Activated CD4-positive, alpha-beta T cell treated with anti-CD3 and anti-CD28 coated beads, Interleukin-2, amount 50 U/mL, for 24 hours (primary cell): Measurements from ENCODE around the gene PTTG1.
"Not testable (repeated sequence)": the region's sequence is repeated elsewhere in the genome, so short reads cannot be mapped to it uniquely, and the experiment has no call there.

Experiments
- DNase-seq, 2 donors: peaks; one replicate each; pipeline ENCODE4 v3.0.0-alpha.2; 2020; ENCODE audit warnings: low read depth in 1 of 2, low spot score in 1 of 2

PTTG1 gene

DNA sequence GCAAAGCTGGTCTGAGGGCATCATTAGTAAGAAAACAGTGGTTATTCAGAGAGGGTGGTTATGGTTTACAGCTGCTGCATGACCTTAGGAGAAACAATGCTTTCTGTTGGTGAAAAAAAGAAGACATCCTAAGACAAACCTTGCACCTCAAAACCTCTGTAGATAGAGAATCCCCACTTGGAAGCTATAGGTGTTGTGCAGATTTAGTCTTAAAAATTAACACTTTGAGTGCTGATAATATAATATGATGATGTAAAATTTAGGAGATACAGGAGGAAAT lies 1.4 kb upstream of the PTTG1 start:
- no peak for DNase-seq

DNA sequence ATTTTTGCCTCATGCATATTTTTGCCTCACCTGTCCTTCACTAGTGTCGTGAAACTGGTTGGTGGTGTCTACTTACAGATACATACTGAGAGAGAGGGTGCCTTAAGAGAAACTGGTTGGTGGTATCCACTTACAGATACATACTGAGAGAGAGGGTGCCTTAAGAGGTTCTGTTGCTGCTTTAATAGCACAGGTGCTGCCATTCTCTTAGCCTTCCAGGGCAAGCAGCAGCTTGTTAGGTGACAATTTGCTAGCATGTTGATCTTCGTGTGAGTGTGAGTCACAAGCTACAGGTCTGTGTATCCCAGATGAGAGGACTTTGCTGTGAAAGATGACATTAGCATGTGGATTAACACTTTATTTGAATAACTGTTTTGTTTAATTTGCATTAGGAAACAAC lies 1.4 kb downstream of the PTTG1 start:
- no peak for DNase-seq

DNA sequence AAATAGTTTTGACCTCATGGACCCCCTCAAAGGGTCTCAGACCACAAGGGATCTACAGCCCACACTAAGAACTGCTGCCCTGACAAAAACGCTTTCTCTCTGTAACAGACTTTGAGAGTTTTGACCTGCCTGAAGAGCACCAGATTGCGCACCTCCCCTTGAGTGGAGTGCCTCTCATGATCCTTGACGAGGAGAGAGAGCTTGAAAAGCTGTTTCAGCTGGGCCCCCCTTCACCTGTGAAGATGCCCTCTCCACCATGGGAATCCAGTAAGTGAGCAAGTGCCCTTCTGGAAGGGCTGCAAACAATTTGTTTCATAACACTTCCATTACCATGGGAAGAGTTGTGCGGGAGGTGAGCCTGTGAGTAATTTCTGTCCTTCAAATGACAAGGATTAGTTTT lies 6.0 kb downstream of the PTTG1 start:
- DNase-seq, result no peak

DNA sequence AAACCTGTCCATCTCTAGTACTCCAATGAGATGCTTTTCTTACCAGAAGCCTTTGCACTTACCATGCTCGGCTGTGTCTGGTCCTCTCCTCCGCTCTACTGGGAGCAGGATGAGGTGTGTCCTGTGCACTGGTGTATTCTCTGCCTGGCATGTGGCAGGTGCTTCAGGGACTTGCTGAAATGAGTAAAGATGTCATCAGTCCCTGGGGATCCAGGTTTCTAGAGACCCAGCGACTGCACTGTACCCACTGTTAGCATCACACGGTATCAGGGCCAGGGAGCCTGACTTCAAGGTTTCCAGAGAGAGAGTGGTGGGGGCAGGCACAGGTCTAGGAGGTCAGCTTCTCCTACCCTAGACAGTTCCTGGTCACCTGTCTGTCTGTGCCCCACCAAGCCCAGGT lies 10.5 kb downstream of the PTTG1 start:
- no peak for DNase-seq

DNA sequence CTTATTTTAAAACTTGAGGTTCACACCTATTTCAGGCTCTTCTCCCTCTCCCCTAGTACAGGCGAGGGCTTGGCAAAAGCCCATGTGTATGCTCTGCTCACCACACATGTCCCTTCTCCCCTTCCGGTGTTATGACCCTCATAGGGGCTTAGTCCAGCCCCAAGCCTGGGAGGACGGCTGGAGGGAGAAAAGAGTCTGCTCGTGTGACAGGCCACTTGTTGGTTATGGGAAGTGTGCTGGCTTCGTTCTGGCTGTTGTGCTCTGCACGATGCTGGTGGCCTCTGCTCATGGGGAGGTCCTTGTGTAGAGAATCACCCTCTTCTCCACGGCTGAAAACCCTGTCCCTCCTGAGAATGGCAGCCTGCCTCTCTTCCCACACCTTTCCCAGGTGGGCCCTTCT lies 11.1 kb downstream of the PTTG1 start:
- DNase-seq, result no peak

DNA sequence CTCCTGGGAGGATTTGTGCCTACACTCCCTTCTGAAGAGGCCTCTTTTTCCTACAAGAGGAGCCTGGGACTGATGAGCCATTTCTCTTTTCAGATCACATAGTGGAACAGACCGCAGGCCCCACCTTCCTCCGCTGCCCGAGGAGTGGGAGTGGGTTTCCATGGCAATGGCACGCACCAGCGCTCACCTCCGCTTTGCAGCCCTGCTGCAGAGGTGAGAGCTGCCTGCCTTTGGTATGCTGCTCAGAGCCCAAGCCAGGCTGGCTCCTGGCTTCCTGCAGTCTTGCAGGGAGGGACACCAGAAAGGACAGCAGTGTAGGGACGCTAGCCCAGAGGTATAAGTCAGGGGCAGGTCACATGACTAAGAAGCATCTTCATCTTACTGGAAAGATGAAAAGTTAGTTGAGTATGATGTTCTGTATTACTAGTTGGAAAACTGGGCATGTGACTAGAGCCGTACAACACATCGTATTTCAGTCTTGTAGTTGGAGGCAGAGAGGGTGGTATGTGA lies 12.4 kb downstream of the PTTG1 start:
- DNase-seq, result no peak

DNA sequence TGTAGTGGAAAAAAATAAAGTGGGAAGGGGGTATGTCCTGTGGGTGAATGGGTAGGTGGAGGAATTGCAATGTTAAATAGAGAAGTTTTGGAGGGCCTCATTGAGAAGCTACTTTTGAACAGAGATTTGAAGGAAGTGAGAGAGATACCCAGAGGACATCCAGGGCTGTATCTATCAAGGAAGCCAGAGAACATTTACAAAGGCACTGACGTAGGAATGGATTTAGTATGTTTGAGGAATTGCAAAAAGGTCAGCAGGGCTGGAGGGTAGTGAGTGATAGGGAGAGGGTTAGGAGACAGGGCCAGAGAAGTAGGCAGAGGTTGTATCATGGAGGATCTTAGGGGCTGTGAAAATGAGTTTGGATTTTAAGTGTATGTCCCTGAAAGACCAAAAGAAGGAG lies 13.9 kb downstream of the PTTG1 start:
- DNase-seq, result no peak

DNA sequence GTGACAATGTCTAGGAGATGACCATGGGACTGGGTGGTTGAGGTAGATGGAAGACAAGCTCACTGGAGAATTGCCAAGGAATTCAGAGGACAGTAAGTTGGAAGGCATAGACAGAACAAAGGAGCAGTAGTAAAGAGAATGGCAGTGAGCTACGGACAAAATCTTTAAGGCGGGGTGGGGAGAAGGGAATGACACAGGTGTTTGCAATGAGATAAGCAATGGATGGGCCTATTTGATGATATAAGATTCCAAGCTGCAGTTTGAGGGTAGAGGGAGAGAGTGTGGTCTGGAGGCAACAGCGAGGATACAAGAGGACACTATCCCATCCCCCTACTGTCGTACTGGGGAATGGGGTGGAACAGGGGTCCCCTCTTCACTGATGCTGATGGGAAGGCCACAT lies 14.4 kb downstream of the PTTG1 start:
- no peak for DNase-seq

DNA sequence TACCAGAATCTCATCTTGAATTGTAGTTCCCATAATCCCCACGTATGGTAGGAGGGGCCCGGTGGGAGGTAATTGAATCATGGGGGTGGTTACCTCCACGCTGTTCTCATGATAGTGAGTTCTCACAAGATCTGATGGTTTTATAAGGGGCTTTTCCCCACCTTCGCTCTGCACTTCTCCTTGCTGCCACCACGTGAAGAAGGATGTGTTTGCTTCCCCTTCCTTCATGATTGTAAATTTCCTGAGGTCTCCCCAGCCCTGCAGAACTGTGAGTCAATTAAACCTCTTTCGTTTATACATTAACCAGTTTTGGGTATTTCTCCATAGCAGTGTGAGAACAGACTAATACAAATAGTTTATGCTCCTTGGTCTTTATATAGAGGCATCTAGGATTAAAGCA lies 15.0 kb downstream of the PTTG1 start:
- DNase-seq, result not testable (repeated sequence)

DNA sequence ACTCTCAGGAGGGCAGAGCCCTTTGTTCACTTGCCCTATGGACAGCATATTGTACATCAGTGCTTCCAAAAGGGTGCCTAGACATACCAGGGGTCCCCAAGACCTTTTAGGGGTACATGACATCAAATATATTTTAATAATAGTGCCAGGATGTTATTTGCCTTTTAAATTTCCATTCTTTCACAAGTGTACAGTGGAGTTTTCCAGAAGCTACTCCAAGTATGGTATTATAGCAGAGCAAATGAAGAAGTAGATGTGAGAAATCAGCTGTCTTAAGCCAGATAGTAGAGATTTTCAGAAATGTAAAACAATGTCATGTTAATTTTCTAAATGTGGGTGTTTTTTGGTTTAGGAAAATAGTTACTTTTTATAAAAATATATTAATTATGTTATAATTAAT lies 15.6 kb downstream of the PTTG1 start:
- no peak for DNase-seq

DNA sequence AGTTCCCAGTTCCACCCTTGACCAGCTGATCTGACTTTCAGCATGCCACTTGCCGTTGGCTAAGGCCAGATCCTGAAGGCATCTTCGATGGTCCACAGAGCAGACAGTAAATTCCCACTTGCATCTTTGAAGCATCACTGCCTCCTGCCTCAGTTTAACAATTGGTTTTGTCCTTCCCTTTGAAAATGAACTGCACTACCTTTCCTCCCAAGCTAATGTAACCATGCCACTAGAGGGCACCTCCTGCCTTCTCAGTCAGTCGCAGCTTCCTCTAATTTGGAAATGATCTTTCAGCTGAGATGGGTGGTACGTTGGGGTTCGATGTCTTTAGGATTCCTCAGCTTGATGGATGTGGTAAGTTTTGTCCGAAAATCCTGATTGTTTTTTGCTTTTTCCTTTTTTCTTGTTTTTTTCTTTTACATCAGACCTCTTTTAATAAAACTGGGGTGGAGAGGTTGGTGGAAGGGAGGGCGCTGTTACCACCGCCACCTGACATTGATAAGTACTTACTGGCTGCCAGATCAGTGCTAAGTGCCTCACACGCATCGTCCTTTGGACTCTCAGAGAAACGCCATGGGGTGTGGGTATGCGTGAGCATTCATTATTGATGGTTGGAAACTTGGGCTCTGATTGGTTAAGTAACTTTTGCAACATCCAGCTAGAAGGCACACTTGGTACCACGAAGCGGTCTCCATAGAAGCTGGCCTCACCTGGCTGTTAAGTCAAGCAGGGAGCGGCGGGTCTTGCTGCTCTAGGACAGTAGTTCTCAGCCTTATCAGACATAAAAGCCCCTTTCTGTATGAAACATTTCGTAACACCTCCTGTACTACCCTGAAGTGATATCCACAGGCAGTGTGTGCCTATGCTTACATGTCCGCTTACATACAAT lies 16.9 kb downstream of the PTTG1 start:
- DNase-seq, result peak; percentile 27 to 68

DNA sequence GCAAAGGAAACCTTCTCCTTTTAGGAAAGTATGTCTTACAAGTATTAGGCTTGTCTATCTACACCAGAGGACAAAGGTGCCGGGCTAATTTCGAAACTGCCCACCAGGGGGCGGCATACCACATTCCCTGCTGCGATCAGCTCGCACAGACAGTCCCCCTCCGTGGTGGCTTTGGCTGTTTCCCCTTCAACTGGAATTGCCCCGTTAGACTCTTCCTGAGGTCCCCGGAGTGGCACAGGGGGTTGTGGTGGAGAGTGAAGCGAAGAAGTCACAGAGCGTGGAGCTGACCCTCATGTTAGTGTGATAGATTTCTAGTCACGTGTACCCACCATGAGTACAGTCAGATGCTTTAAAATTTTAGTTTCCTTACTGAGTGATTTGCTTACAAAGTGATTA lies 17.5 kb downstream of the PTTG1 start:
- peak; percentile 89 to 94 for DNase-seq

DNA sequence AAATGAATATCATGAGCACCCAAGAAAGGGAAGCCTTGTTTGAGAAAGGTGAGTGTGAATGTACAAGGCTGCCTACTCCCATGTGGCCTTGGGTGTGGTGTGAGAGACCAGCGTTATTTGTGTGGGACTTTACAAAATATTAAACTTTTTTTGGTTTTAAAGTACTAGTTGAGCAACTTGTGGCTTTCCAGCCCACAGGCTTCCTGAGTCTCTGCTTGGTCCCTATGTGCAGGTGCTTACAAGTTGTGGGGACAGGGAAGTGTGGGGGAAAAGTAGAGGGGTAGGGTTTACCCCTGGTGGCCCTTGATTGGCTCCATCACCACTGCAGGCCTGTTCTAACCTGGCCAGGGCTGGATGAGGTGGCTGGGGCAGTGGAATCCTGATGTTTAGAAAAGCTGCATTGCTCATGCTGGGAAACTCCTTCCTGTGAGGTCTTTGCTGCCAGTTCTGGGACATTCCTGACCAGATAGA lies 19.7 kb downstream of the PTTG1 start:
- no peak for DNase-seq

DNA sequence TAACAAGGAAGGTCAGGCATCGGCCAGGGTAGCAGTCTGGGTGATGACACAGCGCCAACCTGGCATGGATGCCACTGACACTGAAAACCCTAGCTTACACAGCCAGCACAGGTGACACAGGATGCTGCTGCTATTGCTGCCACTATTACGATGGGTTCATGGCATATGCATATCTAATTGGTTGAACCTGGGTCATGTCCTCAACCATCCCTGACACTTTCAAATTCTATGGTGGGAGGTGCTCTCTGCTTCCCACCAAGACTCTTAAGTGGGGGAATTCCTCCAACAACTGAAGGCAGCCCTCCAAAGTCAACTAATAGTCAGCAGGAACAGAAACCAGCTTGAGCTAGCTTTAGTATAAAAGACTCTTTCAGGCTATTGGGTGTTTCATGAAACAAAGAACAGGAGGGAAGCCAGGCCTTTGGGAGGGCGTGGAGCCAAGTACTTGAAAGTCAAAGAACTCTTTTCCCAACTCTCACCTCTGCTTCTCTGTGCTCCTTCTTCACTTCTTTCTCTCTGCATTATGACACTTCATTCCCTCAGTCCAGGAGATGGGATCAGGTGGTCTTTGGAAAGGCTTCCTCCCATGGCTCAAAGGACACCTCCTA lies 21.3 kb downstream of the PTTG1 start:
- DNase-seq, result no peak

DNA sequence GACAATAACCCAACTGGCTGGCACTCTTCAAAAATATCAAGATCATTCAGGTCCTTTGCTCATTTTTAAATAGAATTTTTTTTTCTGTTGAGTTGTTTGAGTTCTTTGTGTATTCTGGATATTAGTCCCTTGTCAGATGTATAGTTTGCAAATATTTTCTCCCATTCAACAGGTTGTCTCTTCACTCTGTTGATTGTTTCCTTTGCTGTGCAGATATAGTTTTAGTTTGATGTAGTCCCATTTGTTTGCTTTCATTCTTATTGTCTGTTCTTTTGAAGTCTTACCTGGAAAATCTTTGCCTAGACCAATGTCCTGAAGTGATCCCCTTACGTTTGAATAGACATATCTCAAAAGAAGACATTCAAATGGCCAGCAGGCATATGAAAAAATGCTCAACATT lies 22.8 kb downstream of the PTTG1 start:
- no peak for DNase-seq

DNA sequence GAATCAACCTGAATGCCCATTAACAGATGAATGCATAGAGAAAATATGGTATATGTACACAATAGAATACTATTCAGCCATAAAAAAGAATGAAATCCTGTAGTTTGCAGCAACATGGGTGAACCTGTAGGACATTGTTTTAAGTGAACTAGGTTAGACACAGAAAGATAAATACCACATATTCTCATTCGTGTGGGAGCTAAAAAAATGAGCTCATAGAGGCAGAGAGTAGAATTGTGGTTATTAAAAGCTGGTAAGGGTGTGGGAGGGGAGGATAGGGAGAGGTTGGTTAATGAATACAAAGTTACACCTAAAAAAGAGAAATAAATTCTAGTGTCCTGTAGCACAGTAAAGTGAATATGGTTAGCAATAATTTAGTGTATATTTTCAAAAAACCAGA lies 23.5 kb downstream of the PTTG1 start:
- no peak for DNase-seq

DNA sequence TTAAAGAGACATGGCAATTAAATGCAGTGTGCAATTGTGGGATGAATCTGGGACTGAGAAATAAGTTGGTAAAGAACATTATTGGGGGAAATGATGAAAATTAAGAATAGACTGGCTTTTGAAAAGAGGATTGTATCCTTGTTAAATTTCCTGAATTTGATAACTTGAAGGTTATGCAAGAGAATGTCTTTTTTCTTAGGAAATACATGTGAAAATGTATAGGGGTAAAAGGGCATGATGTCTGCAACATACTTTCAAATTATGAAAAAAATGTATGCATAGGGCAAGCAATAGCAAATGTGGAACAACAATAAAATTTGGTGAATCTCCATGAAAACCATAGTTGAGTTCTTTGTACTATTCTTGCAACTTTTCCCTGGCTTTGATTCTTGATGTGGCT lies 24.1 kb downstream of the PTTG1 start:
- no peak for DNase-seq

DNA sequence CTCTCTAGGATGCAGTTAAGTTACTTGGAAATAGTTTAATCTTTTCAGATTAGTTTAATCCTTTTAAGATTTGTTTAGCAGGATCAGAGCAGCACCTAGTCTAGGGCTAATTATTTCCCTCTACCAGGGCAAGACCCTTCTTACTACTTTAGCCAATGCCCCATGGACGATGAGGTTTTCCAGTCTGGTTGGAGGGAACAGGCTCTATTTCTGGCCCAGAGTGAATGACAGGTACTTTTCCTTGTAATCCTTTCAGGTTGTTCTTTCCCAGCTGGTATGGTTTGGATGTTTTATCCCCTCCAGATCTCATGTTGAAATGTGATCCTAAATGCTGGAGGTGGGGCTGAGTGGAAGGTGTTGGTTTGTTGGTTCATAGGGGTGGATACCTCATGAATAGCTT lies 27.2 kb downstream of the PTTG1 start:
- no peak for DNase-seq

DNA sequence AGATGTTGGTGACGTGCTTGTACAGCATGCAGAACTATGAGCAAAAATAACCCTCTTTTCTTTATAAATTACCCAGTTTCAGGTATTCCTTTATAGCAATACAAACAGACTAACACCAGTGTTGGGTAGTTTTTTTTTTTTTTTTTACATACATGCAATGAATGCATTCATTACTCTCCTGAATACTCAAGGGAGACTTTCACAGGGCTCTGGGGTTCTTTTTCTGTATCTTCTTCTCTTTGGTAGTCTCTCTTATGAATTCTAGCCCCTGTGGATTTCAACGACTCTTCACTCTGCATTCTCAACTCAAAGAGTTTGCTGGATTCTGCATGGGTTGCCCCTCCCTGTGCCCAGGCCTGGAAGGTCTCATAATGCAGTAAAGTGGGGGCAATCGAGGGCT lies 27.8 kb downstream of the PTTG1 start:
- DNase-seq, result no peak

DNA sequence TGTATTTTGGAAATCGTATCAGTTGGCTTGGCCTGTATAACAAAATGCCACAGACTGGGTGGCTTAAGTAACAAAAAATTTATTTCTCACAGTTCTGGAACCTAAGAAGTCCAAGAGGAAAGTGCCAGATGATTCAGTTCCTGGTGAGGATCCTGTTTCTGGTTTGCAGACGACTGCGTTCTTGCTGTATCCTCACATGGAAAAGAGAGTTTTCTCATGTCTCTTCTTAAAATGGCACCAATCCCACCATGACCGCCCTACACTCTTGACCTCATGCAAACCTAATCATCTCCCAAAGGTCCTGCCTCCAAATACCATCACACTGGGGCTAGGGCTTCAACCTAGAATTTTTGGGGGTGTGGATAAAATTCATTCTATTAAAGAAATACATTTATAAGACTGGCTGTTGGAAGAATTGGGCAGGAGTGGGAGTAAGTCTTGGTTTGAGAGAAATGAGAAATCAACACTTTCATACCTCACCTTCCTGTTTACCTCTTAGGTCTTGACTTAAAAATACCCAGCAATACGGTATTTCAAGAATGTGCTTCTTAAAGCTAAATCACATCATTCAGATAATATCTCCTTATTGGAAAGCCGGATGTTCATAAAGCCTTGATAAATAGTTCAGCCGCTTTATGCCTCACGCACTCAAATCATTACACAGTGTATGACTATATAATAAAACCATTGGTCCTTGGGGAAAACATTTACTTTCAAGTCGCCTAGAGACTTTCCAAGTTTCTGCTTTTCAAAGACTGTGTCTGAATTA lies 28.7 kb downstream of the PTTG1 start:
- no peak for DNase-seq

DNA sequence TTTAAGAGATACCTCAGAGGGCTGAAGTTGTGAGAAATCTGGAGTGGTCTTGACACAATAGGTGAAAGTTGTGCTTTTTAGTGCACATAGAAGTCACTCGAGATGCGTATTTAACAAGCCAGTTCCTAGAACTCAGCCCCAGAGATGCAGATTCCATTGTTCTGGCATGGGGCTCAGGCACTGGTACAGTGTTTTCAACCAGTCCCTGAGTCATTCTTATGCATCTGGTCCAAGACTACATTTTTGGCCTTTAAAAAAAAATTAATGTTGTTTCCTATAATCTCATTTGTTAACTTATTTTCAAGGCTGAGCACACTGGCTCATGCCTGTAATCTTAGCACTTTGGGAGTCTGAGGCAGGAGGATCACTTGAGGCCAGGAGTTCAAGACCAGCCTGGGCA lies 29.6 kb downstream of the PTTG1 start:
- no peak for DNase-seq

DNA sequence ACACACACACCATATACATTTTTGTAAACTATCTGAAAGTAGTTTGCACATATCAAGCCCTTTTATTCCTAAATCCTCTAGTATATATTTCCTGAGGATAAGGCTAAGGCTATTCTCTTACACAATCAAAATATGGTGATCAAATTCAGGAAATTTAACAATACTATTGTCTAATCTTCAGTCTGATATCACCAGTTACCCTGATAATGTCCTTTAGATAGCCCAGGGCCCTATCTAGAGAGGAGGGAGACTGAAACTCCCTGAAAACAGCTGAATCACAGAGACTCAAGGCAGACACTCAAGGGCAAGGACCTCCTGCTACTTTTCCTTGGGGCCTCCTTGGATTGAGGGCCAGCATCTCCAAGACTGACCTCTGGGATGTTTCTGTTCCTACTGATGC lies 30.4 kb downstream of the PTTG1 start:
- no peak for DNase-seq
